Neural progenitor cell (in vitro differentiated cells): ENCODE results near the gene CD3D.

Experiments used
- EZH2 ChIP-seq: fragments of 200-600 bp; sonication (generic); IDR thresholded peaks from 2 replicates; pipeline ENCODE4 v1.6.1; 2017; ENCODE audit warnings: antibody characterized with exemption, mild to moderate bottlenecking, moderate library complexity
- EZH2phosphoT487 ChIP-seq: fragments of 200-600 bp; sonication (generic); IDR thresholded peaks from 2 replicates; pipeline ENCODE4 v1.6.1; 2017; ENCODE audit warnings: antibody characterized with exemption
- TF ChIP-seq, protein P1 (sequence below): fragments of 200-600 bp; sonication (generic); IDR thresholded peaks from 2 replicates; pipeline ENCODE4 v1.5.1; 2017; ENCODE audit warnings: antibody characterized with exemption, mild to moderate bottlenecking

DNA sequence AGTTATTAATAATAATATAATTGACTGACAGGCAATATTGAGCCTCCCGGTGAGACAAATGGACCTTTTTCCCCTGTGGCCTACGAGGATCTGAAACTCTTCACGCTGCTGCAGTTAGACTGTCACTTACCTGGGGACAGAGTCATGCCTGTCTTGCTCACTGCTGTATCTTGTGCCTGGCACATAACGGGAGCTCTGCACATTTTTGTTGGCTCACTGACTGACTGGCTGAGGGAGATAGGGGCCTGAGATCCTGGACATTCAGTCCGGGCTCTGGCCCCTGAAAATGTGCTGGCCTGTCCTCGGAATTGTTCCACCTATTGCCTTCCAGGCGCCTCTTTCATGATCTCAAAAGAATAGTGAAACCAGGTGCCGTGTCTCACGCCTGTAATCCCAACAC, 743 bp upstream of the CD3D start:
- TF ChIP-seq, protein P1, sequence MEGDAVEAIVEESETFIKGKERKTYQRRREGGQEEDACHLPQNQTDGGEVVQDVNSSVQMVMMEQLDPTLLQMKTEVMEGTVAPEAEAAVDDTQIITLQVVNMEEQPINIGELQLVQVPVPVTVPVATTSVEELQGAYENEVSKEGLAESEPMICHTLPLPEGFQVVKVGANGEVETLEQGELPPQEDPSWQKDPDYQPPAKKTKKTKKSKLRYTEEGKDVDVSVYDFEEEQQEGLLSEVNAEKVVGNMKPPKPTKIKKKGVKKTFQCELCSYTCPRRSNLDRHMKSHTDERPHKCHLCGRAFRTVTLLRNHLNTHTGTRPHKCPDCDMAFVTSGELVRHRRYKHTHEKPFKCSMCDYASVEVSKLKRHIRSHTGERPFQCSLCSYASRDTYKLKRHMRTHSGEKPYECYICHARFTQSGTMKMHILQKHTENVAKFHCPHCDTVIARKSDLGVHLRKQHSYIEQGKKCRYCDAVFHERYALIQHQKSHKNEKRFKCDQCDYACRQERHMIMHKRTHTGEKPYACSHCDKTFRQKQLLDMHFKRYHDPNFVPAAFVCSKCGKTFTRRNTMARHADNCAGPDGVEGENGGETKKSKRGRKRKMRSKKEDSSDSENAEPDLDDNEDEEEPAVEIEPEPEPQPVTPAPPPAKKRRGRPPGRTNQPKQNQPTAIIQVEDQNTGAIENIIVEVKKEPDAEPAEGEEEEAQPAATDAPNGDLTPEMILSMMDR, result no peak
- no peak for TF ChIP-seq EZH2phosphoT487
- TF ChIP-seq EZH2, result no peak
